IMR-90 (cell line): ENCODE data around the gene COL20A1. TPM values are rescaled to one million over a fixed set of nuclear protein-coding genes. Genes with fewer than 3 reads are reported as not detected.

ENCODE experiments used
- ATAC-seq: fragments of 200-7000 bp; cut with Tn5 transposase; 2 replicates; pipeline ENCODE4 v1.9.1; 2020; ENCODE audit warnings: low read depth, mild to moderate bottlenecking, moderate library complexity
- BruUV-seq: library from RNA; stranded (reverse); fragments of 400-500 nt; replicated peaks from 2 replicates; lab custom pipeline; 2021; lab: Mats Ljungman, UMichigan
- CTCF ChIA-PET: fragments of 300-600 bp; formaldehyde crosslinking; extraction: SDS; loops from one replicate; lab custom pipeline; 2021; ENCODE audit warnings: antibody characterized with exemption; lab: Yijun Ruan, JAX
- POLR2A ChIA-PET: fragments of 300-600 bp; sonication (Branson Sonifier 250); formaldehyde crosslinking; loops from one replicate; lab custom pipeline; 2022; ENCODE audit warnings: antibody characterized with exemption; ENCODE audit not compliant: unreplicated experiment; lab: Charles Lee
- DNase-seq: peaks from one replicate; pipeline ENCODE4 v3.0.0; 2013
- H2AFZ ChIP-seq: replicated peaks from 2 replicates; pipeline ENCODE3; 2013; ENCODE audit warnings: low read length, mild to moderate bottlenecking; ENCODE audit not compliant: poor library complexity
- H2AK5ac ChIP-seq: 2 replicates; pipeline ENCODE4 v1.6.1; 2013; ENCODE audit warnings: low read depth, low read length, inconsistent platforms
- H2AK9ac ChIP-seq: replicated peaks from 2 replicates; pipeline ENCODE3; 2013; ENCODE audit warnings: mild to moderate bottlenecking, low read depth, low read length, moderate library complexity; ENCODE audit not compliant: poor library complexity
- H2BK120ac ChIP-seq: 2 replicates; pipeline ENCODE4 v1.6.1; 2013; ENCODE audit warnings: low read depth, low read length, inconsistent platforms
- H2BK15ac ChIP-seq: 3 replicates; pipeline ENCODE4 v1.6.1; 2013; ENCODE audit warnings: low read depth, low read length, inconsistent platforms
- H2BK20ac ChIP-seq: 2 replicates; pipeline ENCODE4 v1.6.1; 2013; ENCODE audit warnings: low read depth, mild to moderate bottlenecking, inconsistent platforms, low read length, moderate library complexity
- H2BK5ac ChIP-seq: 2 replicates; pipeline ENCODE4 v1.6.1; 2013; ENCODE audit warnings: mild to moderate bottlenecking, low read depth, low read length, inconsistent platforms; ENCODE audit not compliant: poor library complexity, severe bottlenecking
- H3K14ac ChIP-seq: replicated peaks from 2 replicates; pipeline ENCODE4 v1.6.1; 2013; ENCODE audit warnings: low read depth, low read length, inconsistent platforms
- H3K18ac ChIP-seq: 2 replicates; pipeline ENCODE4 v1.6.1; 2013; ENCODE audit warnings: low read depth, low read length, control low read depth
- H3K23ac ChIP-seq: 2 replicates; pipeline ENCODE4 v1.6.1; 2013; ENCODE audit warnings: low read depth, low read length, inconsistent platforms
- H3K27ac ChIP-seq: 2 replicates; pipeline ENCODE4 v1.5.1; 2013; ENCODE audit warnings: mild to moderate bottlenecking, control low read depth, low read length; ENCODE audit not compliant: insufficient read depth
- H3K27me3 ChIP-seq: 2 replicates; pipeline ENCODE4 v1.6.1; 2013; ENCODE audit warnings: low read length; ENCODE audit not compliant: control insufficient read depth, insufficient read depth
- H3K36me3 ChIP-seq: 2 replicates; pipeline ENCODE4 v1.6.1; 2013; ENCODE audit warnings: low read length, mixed read lengths; ENCODE audit not compliant: control insufficient read depth, insufficient read depth
- H3K4ac ChIP-seq: 2 replicates; pipeline ENCODE4 v1.6.1; 2013; ENCODE audit warnings: low read depth, low read length, inconsistent platforms
- H3K4me1 ChIP-seq: 2 replicates; pipeline ENCODE4 v1.6.1; 2013; ENCODE audit warnings: low read length, mixed read lengths; ENCODE audit not compliant: control insufficient read depth, insufficient read depth
- H3K4me2 ChIP-seq: 2 replicates; pipeline ENCODE4 v1.6.1; 2013; ENCODE audit warnings: low read depth, mild to moderate bottlenecking, control low read depth, low read length, moderate library complexity
- H3K4me3 ChIP-seq: 2 replicates; pipeline ENCODE4 v1.5.1; 2013; ENCODE audit warnings: low read depth, mild to moderate bottlenecking, control low read depth, low read length, moderate library complexity; ENCODE audit not compliant: insufficient read depth
- H3K56ac ChIP-seq: 2 replicates; pipeline ENCODE4 v1.6.1; 2013; ENCODE audit warnings: low read length, inconsistent platforms; ENCODE audit not compliant: insufficient read depth; ENCODE audit errors: extremely low read depth
- H3K79me1 ChIP-seq, 2 experiments: 2 replicates each; pipeline ENCODE4 v1.6.1; 2013; ENCODE audit warnings: low read length in 2 of 2, inconsistent platforms in 1 of 2, low read depth in 1 of 2
- H3K9ac ChIP-seq: 2 replicates; pipeline ENCODE4 v1.6.1; 2013; ENCODE audit warnings: low read depth, low read length, control low read depth
- H3K9me1 ChIP-seq: 2 replicates; pipeline ENCODE4 v1.6.1; 2013; ENCODE audit warnings: low read length, inconsistent platforms; ENCODE audit not compliant: insufficient read depth
- H3K9me3 ChIP-seq: 2 replicates; pipeline ENCODE4 v1.6.1; 2013; ENCODE audit warnings: low read length; ENCODE audit not compliant: control insufficient read depth, insufficient read depth
- H4K20me1 ChIP-seq: 2 replicates; pipeline ENCODE4 v1.6.1; 2013; ENCODE audit warnings: low read length, inconsistent platforms; ENCODE audit not compliant: insufficient read depth
- H4K5ac ChIP-seq: 2 replicates; pipeline ENCODE4 v1.6.1; 2013; ENCODE audit warnings: mild to moderate bottlenecking, low read depth, low read length, control low read depth
- H4K8ac ChIP-seq, 2 experiments: 2 replicates each; pipeline ENCODE4 v1.6.1; 2013; ENCODE audit warnings: low read depth in 2 of 2, low read length in 2 of 2, control low read depth in 1 of 2, inconsistent platforms in 1 of 2
- H4K91ac ChIP-seq: 2 replicates; pipeline ENCODE4 v1.6.1; 2013; ENCODE audit warnings: low read depth, low read length, inconsistent platforms; ENCODE audit not compliant: insufficient read depth
- MAZ ChIP-seq: IDR thresholded peaks from 2 replicates; pipeline ENCODE4 v1.6.1; 2012; ENCODE audit warnings: low read depth, mild to moderate bottlenecking, low read length, improper control_type of control experiment, moderate library complexity, borderline replicate concordance
- MXI1 ChIP-seq: IDR thresholded peaks from 2 replicates; pipeline ENCODE4 v1.6.1; 2012; ENCODE audit warnings: low read depth, mild to moderate bottlenecking, low read length, moderate library complexity, borderline replicate concordance
- POLR2A ChIP-seq: IDR thresholded peaks from 2 replicates; pipeline ENCODE4 v1.6.1; 2012; ENCODE audit warnings: mild to moderate bottlenecking, low read depth, low read length
- USF2 ChIP-seq: fragments of 150-350 bp; IDR thresholded peaks from 2 replicates; pipeline ENCODE4 v1.6.1; 2017; ENCODE audit warnings: mild to moderate bottlenecking, antibody characterized with exemption, low read length, low read depth
- WGBS, 2 experiments: methylation state at CpG; one replicate each; pipeline versions ENCODE4 v1.1.5 to v1.1.7; 2013; ENCODE audit warnings: missing lambda C conversion rate in 2 of 2; ENCODE audit not compliant: insufficient read length in 1 of 2; ENCODE audit errors: extremely low coverage in 2 of 2; 5-methylcytosine and 5-hydroxymethylcytosine counted together
- dilution Hi-C: fragments of 300-500 bp; cut with HindIII; formaldehyde crosslinking; loops from one replicate; pipeline ENCODE4 v1.14.3; 2018; ENCODE audit warnings: low sequenced_read_pairs; ENCODE audit not compliant: unreplicated experiment
- in situ Hi-C: fragments of 300-500 bp; cut with MboI; formaldehyde crosslinking; loops from 3 replicates; pipeline ENCODE4 v1.14.3; 2019; ENCODE audit warnings: low sequenced_read_pairs, inconsistent platforms, mixed read lengths
- intact Hi-C: fragments of 100-400 bp; cut with micrococcal nuclease; formaldehyde crosslinking; loops from 2 replicates; pipeline ENCODE4 v1.10.0; 2022
- polyA plus RNA-seq, 3 experiments: library from polyadenylated mRNA; depleted of rRNA; stranded (reverse); fragments of >200 nt; gene quantifications; 2 replicates each; pipeline ENCODE4 v1.2.3, GENCODE V29; 2012; ENCODE audit warnings: low replicate concordance in 1 of 3
- total RNA-seq: library from RNA; depleted of rRNA; stranded (reverse); fragments of >200 nt; gene quantifications from 2 replicates; pipeline ENCODE4 v1.2.3, GENCODE V29; 2012

The COL20A1 gene
- total and polyA plus RNA-seq, 2 of the 4 experiments (the other 2 are of a cell fraction), result not detected

- H4K91ac ChIP-seq, result no peak overlapping the region
- no peaks in the 10 kb centered on the region; the same call in 1 of the 2 replicates for H4K20me1 ChIP-seq
- no peaks in the 10 kb centered on the region for H3K9me1 ChIP-seq
- no peak overlapping the region for H2BK20ac ChIP-seq
- no TSS peak for BruUV-seq
- intact Hi-C loops (no loop called here), in situ Hi-C loops (no loop called here), dilution Hi-C loops (no loop called here)
- no peak overlapping the region for H3K18ac ChIP-seq
- no peak overlapping the region for H2AK5ac ChIP-seq
- no peak overlapping the region for H3K4me2 ChIP-seq
- no peak overlapping the region for H2BK5ac ChIP-seq
- no peak overlapping the region for H3K56ac ChIP-seq
- 11% methylated on average over 7 of the region's 8 CpGs; no CpG with 5 or more reads in 1 of the 2 experiments for WGBS, 2 experiments
- no peaks in the 10 kb centered on the region; the same call in 1 of the 2 replicates for H3K4me1 ChIP-seq
- no peaks in the 10 kb centered on the region for H3K36me3 ChIP-seq
- TF ChIP-seq USF2 (no peak), POLR2A (no peak), MXI1 (no peak), MAZ (no peak)
- H4K8ac ChIP-seq, result no peak overlapping the region
- ChIA-PET CTCF (no interaction called here), POLR2A (no interaction called here)
- DNase-seq, result no peak
- no peak overlapping the region for H2AFZ ChIP-seq
- ATAC-seq, result no peak
- no peak overlapping the region for H3K9ac ChIP-seq
- peaks cover 88% of the 10 kb centered on the region for H3K27me3 ChIP-seq
- no peak overlapping the region for H2BK15ac ChIP-seq
- H2AK9ac ChIP-seq, result no peak overlapping the region
- H3K14ac ChIP-seq, result no peak overlapping the region
- peaks cover 2% of the 10 kb centered on the region; the same call in 1 of the 2 replicates for H3K9me3 ChIP-seq
- no peak overlapping the region for H2BK120ac ChIP-seq
- H3K27ac ChIP-seq, result no peak overlapping the region
- no peak overlapping the region for H4K5ac ChIP-seq
- no peak overlapping the region for H3K4me3 ChIP-seq
- H3K4ac ChIP-seq, result no peak overlapping the region
- H3K23ac ChIP-seq, result no peak overlapping the region
- H3K79me1 ChIP-seq, result no peaks in the 10 kb centered on the region
These were observed 34.2 kb upstream of the COL20A1 start for GRCh38 chr20:63258781-63259180.
